Breast epithelium (tissue), 4 donors: Measurements from ENCODE around the gene TFCP2L1. TPM values are rescaled to one million over a fixed set of nuclear protein-coding genes. Genes with fewer than 3 reads are reported as not detected.
A peak's percentile ranks its signal among the peaks of the same experiment; 100 is the strongest.
"Not testable (repeated sequence)": the region's sequence is repeated elsewhere in the genome, so short reads cannot be mapped to it uniquely, and the experiment has no call there.

Experiments used
- DNase-seq, 2 donors: peaks; one replicate each; pipeline ENCODE4 v3.0.0-alpha.2; 2019; ENCODE audit warnings: low spot score in 2 of 2
- H3K27ac ChIP-seq, 2 donors: fragments of 200-600 bp; sonication (generic) in 1 of 2; one replicate each; pipeline ENCODE4 v1.5.1; 2016 to 2019; ENCODE audit warnings: mild to moderate bottlenecking in 1 of 2
- H3K27me3 ChIP-seq, 2 donors: fragments of 200-600 bp; sonication (generic) in 1 of 2; one replicate each; pipeline versions ENCODE4 v1.5.1 to v1.6.0; 2017 to 2019; ENCODE audit warnings: control low read depth in 1 of 2, mild to moderate bottlenecking in 1 of 2
- H3K36me3 ChIP-seq: fragments of 200-600 bp; one replicate; pipeline ENCODE4 v1.5.1; 2019
- H3K4me1 ChIP-seq, 2 donors: fragments of 200-600 bp; sonication (generic); one replicate each; pipeline ENCODE4 v1.5.1; 2016 to 2019; ENCODE audit warnings: control low read depth in 1 of 2
- H3K4me3 ChIP-seq, 3 donors: fragments of 200-600 bp; sonication (generic); 1 replicate in 2 of 3; 2 replicates in 1 of 3; pipeline ENCODE4 v1.5.1; 2016 to 2019; ENCODE audit warnings: mild to moderate bottlenecking in 3 of 3, moderate library complexity in 2 of 3
- H3K9me3 ChIP-seq, 2 donors: fragments of 200-600 bp; sonication (generic) in 1 of 2; one replicate each; pipeline ENCODE4 v1.5.1; 2016 to 2019; ENCODE audit warnings: control low read depth in 1 of 2
- CTCF ChIP-seq, 3 donors: fragments of 450-650 bp; IDR thresholded peaks; one replicate each; pipeline ENCODE4 v1.5.1; 2016 to 2017; ENCODE audit warnings: antibody characterized with exemption in 3 of 3, mild to moderate bottlenecking in 3 of 3, moderate library complexity in 3 of 3
- POLR2A ChIP-seq: fragments of 450-650 bp; IDR thresholded peaks from one replicate; pipeline ENCODE4 v1.6.1; 2016; ENCODE audit warnings: antibody characterized with exemption, mild to moderate bottlenecking, moderate library complexity
- POLR2AphosphoS5 ChIP-seq, 3 donors: sonication (generic); formaldehyde crosslinking; IDR thresholded peaks; one replicate each; pipeline ENCODE4 v1.6.1; 2017; ENCODE audit warnings: antibody characterized with exemption in 3 of 3
- intact Hi-C: fragments of 100-400 bp; cut with DNase I; formaldehyde crosslinking; loops from one replicate; pipeline ENCODE4 v1.15.1; 2023; ENCODE audit warnings: low total_unique reads
- total RNA-seq, 3 donors: library from RNA; depleted of rRNA; stranded (reverse); fragments of >200 nt; gene quantifications; one replicate each; pipeline ENCODE4 v1.1.0, GENCODE V29; 2016

Gene TFCP2L1
- total RNA-seq, result 10 to 100 TPM in 1 of 3 donors, 1 to 10 TPM in 2; 7.5 to 90.3 (median 8.3) TPM

GRCh38 chr2:121284463-121285449 is at the start of gene TFCP2L1:
TSS of gene TFCP2L1 (minus strand) at chr2:121285202. CDS start at chr2:121285109, 93 bp downstream.
- Histone ChIP-seq H3K4me3 (peak within 1 kb of the TSS; percentile 45 to 81 (median 73)), H3K9me3 (no peaks in the 10 kb centered on the region), H3K36me3 (no peaks in the 10 kb centered on the region), H3K4me1 (peaks cover 0 to 9% of the 10 kb centered on the region in 2 donors), H3K27me3 (peaks cover 0 to 7% of the 10 kb centered on the region in 2 donors), H3K27ac (peak within 1 kb of the TSS; percentile 75)
- intact Hi-C loops, result no loop called here
- no peak for TF ChIP-seq POLR2A
- peak in 1 of 3 donors; percentile 18 for TF ChIP-seq POLR2AphosphoS5 (IDR thresholded peaks at IDR 0.05)
- no peak for TF ChIP-seq CTCF (IDR thresholded peaks at IDR 0.05)
- DNase-seq, result peak; percentile 41 to 63

- Histone ChIP-seq H3K27me3 (no peaks in the 10 kb centered on the region), H3K27ac (no peak overlapping the region), H3K36me3 (no peaks in the 10 kb centered on the region), H3K9me3 (no peaks in the 10 kb centered on the region), H3K4me1 (no peaks in the 10 kb centered on the region), H3K4me3 (no peak overlapping the region)
- TF ChIP-seq POLR2A (no peak), POLR2AphosphoS5 (IDR thresholded peaks at IDR 0.05) (no peak), CTCF (IDR thresholded peaks at IDR 0.05) (no peak)
- DNase-seq, result no peak
- intact Hi-C loops, result no loop called here
Observed at GRCh38 chr2:121333834-121334558, 49.0 kb upstream of the TFCP2L1 start.

GRCh38 chr2:121333231-121333630 is 48.2 kb upstream of the TFCP2L1 start:
- no peak for TF ChIP-seq CTCF (IDR thresholded peaks at IDR 0.05)
- TF ChIP-seq POLR2A, result no peak
- no peak for TF ChIP-seq POLR2AphosphoS5 (IDR thresholded peaks at IDR 0.05)
- H3K27ac ChIP-seq, result no peak overlapping the region
- no peaks in the 10 kb centered on the region for H3K9me3 ChIP-seq
- no peak for DNase-seq
- no peaks in the 10 kb centered on the region for H3K27me3 ChIP-seq
- no peaks in the 10 kb centered on the region for H3K4me1 ChIP-seq
- H3K36me3 ChIP-seq, result no peaks in the 10 kb centered on the region
- intact Hi-C loops, result no loop called here
- no peak overlapping the region for H3K4me3 ChIP-seq

- H3K27me3 ChIP-seq, H3K36me3 ChIP-seq, H3K4me1 ChIP-seq, intact Hi-C loops, DNase-seq, H3K4me3 ChIP-seq, H3K9me3 ChIP-seq, H3K27ac ChIP-seq: not testable (repeated sequence)
Observed at GRCh38 chr2:121331324-121331723, 46.3 kb upstream of the TFCP2L1 start.

- no peak overlapping the region for H3K27ac ChIP-seq
- H3K9me3 ChIP-seq, result no peaks in the 10 kb centered on the region
- intact Hi-C loops, result no loop called here
- no peak for DNase-seq
- no peaks in the 10 kb centered on the region for H3K36me3 ChIP-seq
- no peaks in the 10 kb centered on the region for H3K4me1 ChIP-seq
- TF ChIP-seq CTCF (IDR thresholded peaks at IDR 0.05) (no peak), POLR2A (no peak), POLR2AphosphoS5 (IDR thresholded peaks at IDR 0.05) (no peak)
- no peak overlapping the region for H3K4me3 ChIP-seq
- no peaks in the 10 kb centered on the region for H3K27me3 ChIP-seq
Observed at GRCh38 chr2:121330921-121331320, 45.9 kb upstream of the TFCP2L1 start.
